GM12878 (cell line): ENCODE measurements around the gene MAD1L1. TPM values are rescaled to one million over a fixed set of nuclear protein-coding genes. Genes with fewer than 3 reads are reported as not detected.

Experiments used
- ATAC-seq: fragments of 200-7000 bp; cut with Tn5 transposase; 3 replicates; pipeline ENCODE4 v1.9.1; 2020; ENCODE audit warnings: mild to moderate bottlenecking, moderate library complexity
- BruUV-seq: library from RNA; stranded (reverse); fragments of 400-500 nt; replicated peaks from 2 replicates; lab custom pipeline; 2021; lab: Mats Ljungman, UMichigan
- CTCF ChIA-PET: fragments of 300-600 bp; sonication (Branson Sonifier 250); formaldehyde crosslinking; extraction: SDS; loops from one replicate; lab custom pipeline; 2021; ENCODE audit warnings: inconsistent platforms; lab: Yijun Ruan, JAX
- POLR2A ChIA-PET: fragments of 350-600 bp; formaldehyde crosslinking; extraction: SDS; loops from one replicate; lab custom pipeline; 2021; ENCODE audit warnings: inconsistent platforms; lab: Charles Lee
- RAD21 ChIA-PET: fragments of 300-600 bp; sonication (Branson Sonifier 250); formaldehyde crosslinking; loops from one replicate; lab custom pipeline; 2023; ENCODE audit warnings: antibody characterized with exemption; ENCODE audit not compliant: unreplicated experiment; lab: Charles Lee
- SMC1A ChIA-PET: fragments of 300-600 bp; sonication (Branson Sonifier 250); formaldehyde crosslinking; loops from one replicate; lab custom pipeline; 2023; ENCODE audit not compliant: unreplicated experiment, uncharacterized antibody; lab: Charles Lee
- DNase-seq: peaks from one replicate; pipeline ENCODE4 v3.0.0-alpha.2; 2011; ENCODE audit warnings: low read depth, low spot score
- FAIRE-seq: peaks from 3 replicates; lab custom pipeline; 2011; peaks lifted over from hg19 to GRCh38; lab: Jason Lieb, UNC
- H2AFZ ChIP-seq: 2 replicates; pipeline ENCODE4 v1.6.0; 2011; ENCODE audit warnings: low read depth, low read length, control low read depth; ENCODE audit not compliant: control insufficient read depth
- H3K27ac ChIP-seq: 2 replicates; pipeline ENCODE4 v1.5.1; 2011; ENCODE audit warnings: control low read depth; ENCODE audit not compliant: control insufficient read depth, insufficient read depth
- H3K27me3 ChIP-seq, 2 experiments: replicated peaks in 1 of 2; 2 replicates each; pipeline versions ENCODE4 v1.6.0 to v1.6.1; 2011; ENCODE audit warnings: low read length in 1 of 2; ENCODE audit not compliant: control insufficient read depth in 2 of 2, insufficient read depth in 2 of 2
- H3K36me3 ChIP-seq, 2 experiments: 2 replicates each; pipeline ENCODE4 v1.5.1; 2011; ENCODE audit warnings: low read length in 1 of 2; ENCODE audit not compliant: control insufficient read depth in 2 of 2, insufficient read depth in 2 of 2
- H3K4me1 ChIP-seq: 2 replicates; pipeline ENCODE4 v1.6.1; 2011; ENCODE audit warnings: mild to moderate bottlenecking, low read length, moderate library complexity, mixed read lengths; ENCODE audit not compliant: control insufficient read depth, insufficient read depth
- H3K4me2 ChIP-seq: 2 replicates; pipeline ENCODE4 v1.6.0; 2011; ENCODE audit warnings: control low read depth; ENCODE audit not compliant: control insufficient read depth, insufficient read depth
- H3K4me3 ChIP-seq: fragments of 200-600 bp; sonication (generic); 2 replicates; pipeline ENCODE4 v1.5.1; 2016
- H3K79me2 ChIP-seq: 2 replicates; pipeline ENCODE4 v1.6.0; 2011; ENCODE audit warnings: low read length; ENCODE audit not compliant: control insufficient read depth, insufficient read depth
- H3K9ac ChIP-seq: 2 replicates; pipeline ENCODE4 v1.8.0; 2011; ENCODE audit warnings: low read length, control low read depth, mixed read lengths; ENCODE audit not compliant: control insufficient read depth, insufficient read depth
- H3K9me3 ChIP-seq: replicated peaks from 3 replicates; pipeline ENCODE4 v1.5.1; 2011; ENCODE audit warnings: mild to moderate bottlenecking, low read length; ENCODE audit not compliant: control insufficient read depth, insufficient read depth
- H4K20me1 ChIP-seq: 2 replicates; pipeline ENCODE4 v1.6.0; 2011; ENCODE audit not compliant: control insufficient read depth, insufficient read depth
- ATF7 ChIP-seq: fragments of 450-650 bp; IDR thresholded peaks from 2 replicates; pipeline ENCODE4 v1.6.1; 2016; ENCODE audit warnings: low read depth, mild to moderate bottlenecking
- CEBPB ChIP-seq, 2 experiments: fragments of 150-350 bp in 1 of 2; IDR thresholded peaks; 2 replicates each; pipeline ENCODE4 v1.6.1; 2012 to 2014; ENCODE audit warnings: low read depth in 2 of 2, low read length in 2 of 2, borderline replicate concordance in 1 of 2, inconsistent platforms in 1 of 2
- DPF2 ChIP-seq: fragments of 450-650 bp; IDR thresholded peaks from 2 replicates; pipeline ENCODE4 v1.6.1; 2017; ENCODE audit warnings: mild to moderate bottlenecking
- EGR1 ChIP-seq, 2 experiments: IDR thresholded peaks; 1 replicate in 1 of 2; 2 replicates in 1 of 2; pipeline ENCODE4 v1.6.1; 2011 to 2012; ENCODE audit warnings: low read depth in 2 of 2, low read length in 2 of 2, borderline replicate concordance in 1 of 2, mild to moderate bottlenecking in 1 of 2, moderate library complexity in 1 of 2
- FOXM1 ChIP-seq: IDR thresholded peaks from 2 replicates; pipeline ENCODE4 v1.6.1; 2012; ENCODE audit warnings: low read depth, mild to moderate bottlenecking, inconsistent platforms, low read length, moderate library complexity
- GATAD2B ChIP-seq: fragments of 450-650 bp; conservative IDR thresholded peaks from 2 replicates; pipeline ENCODE4 v1.6.1; 2017; ENCODE audit warnings: low read depth, mild to moderate bottlenecking, moderate library complexity
- IKZF1 ChIP-seq: fragments of 450-650 bp; conservative IDR thresholded peaks from 2 replicates; pipeline ENCODE4 v1.6.1; 2017; ENCODE audit warnings: antibody characterized with exemption, mild to moderate bottlenecking
- RCOR1 ChIP-seq: conservative IDR thresholded peaks from 2 replicates; pipeline ENCODE4 v1.6.1; 2012; ENCODE audit warnings: low read depth, low read length, improper control_type of control experiment
- SMARCA5 ChIP-seq: fragments of 450-650 bp; IDR thresholded peaks from 2 replicates; pipeline ENCODE4 v1.6.1; 2017; ENCODE audit warnings: mild to moderate bottlenecking
- SUPT20H ChIP-seq: IDR thresholded peaks from 2 replicates; pipeline ENCODE4 v1.6.1; 2011; ENCODE audit warnings: low read depth, mild to moderate bottlenecking, low read length, moderate library complexity, borderline replicate concordance; ENCODE audit not compliant: control insufficient read depth
- WGBS: methylation state at CpG from one replicate; pipeline ENCODE4 v1.1.6; 2016; ENCODE audit warnings: low lambda C conversion rate; ENCODE audit not compliant: insufficient replicate concordance, insufficient coverage; ENCODE audit errors: missing lambda C conversion rate; 5-methylcytosine and 5-hydroxymethylcytosine counted together
- in situ Hi-C: fragments of 300-500 bp; cut with MboI; formaldehyde crosslinking; loops from 9 replicates; pipeline ENCODE4 v1.14.3; 2018; ENCODE audit warnings: mixed read lengths
- intact Hi-C: fragments of 100-400 bp; cut with micrococcal nuclease; formaldehyde crosslinking; loops from one replicate; pipeline ENCODE4 v1.14.2; 2022; ENCODE audit not compliant: unreplicated experiment
- polyA plus RNA-seq, 11 experiments: library from polyadenylated mRNA; depleted of rRNA in 4 of 11; unstranded in 6 of 11; stranded (reverse) in 5 of 11; fragments of >200 nt; fragmentation: Nextera tagmentation in 4 of 11; fragmentation: Illumina TruSeq in 1 of 11; extraction: Ambion mirVana in 4 of 11; extraction: Trizol in 1 of 11; gene quantifications; 1 replicate in 1 of 11; 2 replicates in 10 of 11; pipeline versions ENCODE4 v1.2.1 to v1.2.3, GENCODE V29; 2011 to 2016; ENCODE audit warnings: inconsistent platforms in 2 of 11, missing spikeins in 2 of 11, low read depth in 1 of 11
- total RNA-seq, 4 experiments: library from RNA; depleted of rRNA in 3 of 4; stranded (reverse); fragments of >200 nt in 3 of 4; fragmentation: Illumina TruSeq in 1 of 4; extraction: Trizol in 1 of 4; gene quantifications; 2 replicates each; pipeline versions ENCODE4 v1.2.1 to v1.2.3, GENCODE V29; 2013 to 2021
- TF ChIP-seq, protein P1 (sequence below): fragments of 450-650 bp; formaldehyde crosslinking; IDR thresholded peaks from 2 replicates; pipeline ENCODE4 v1.4.0; 2020; ENCODE audit warnings: mild to moderate bottlenecking, moderate library complexity

The MAD1L1 gene
- total and polyA plus RNA-seq, 10 of the 15 experiments (the other 5 are each of a cell fraction or from before 2014, with no cell fraction given): 2.2 to 76.8 (median 38.3) TPM

DNA sequence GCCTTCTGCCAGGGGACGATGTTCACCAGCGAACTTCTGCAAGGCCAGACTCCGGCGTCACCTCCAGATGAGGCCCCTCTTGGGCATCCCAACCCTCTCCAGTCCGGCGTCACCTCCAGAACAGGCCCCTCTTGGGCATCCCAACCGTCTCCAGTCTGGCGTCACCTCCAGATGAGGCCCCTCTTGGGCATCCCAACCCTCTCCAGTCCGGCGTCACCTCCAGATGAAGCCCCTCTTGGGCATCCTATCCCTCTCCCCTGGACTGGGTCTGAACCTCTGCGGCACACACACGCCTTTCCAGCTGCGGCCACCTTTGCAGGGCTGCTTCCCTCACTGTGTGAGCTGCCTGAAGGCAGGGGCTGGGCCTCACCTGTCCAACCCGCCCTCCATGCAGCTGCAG lies 321.2 kb downstream of the MAD1L1 start:
- POLR2A ChIA-PET: no interaction called here
- no TSS peak for BruUV-seq
- H2AFZ ChIP-seq: no peak overlapping the region
- H3K4me2 ChIP-seq: no peak overlapping the region
- H3K79me2 ChIP-seq: no peaks in the 10 kb centered on the region
- 91% methylated on average over 14 of the region's 14 CpGs for WGBS
- no peak for ATAC-seq
- CTCF ChIA-PET: no interaction called here
- no peak for FAIRE-seq
- no peaks in the 10 kb centered on the region for H3K27me3 ChIP-seq
- TF ChIP-seq CEBPB (IDR thresholded peaks at IDR 0.05; ENCODE audit: borderline replicate concordance in 1 of 2, low read depth in 2 of 2, low read length in 2 of 2): no peak
- TF ChIP-seq, protein P1, sequence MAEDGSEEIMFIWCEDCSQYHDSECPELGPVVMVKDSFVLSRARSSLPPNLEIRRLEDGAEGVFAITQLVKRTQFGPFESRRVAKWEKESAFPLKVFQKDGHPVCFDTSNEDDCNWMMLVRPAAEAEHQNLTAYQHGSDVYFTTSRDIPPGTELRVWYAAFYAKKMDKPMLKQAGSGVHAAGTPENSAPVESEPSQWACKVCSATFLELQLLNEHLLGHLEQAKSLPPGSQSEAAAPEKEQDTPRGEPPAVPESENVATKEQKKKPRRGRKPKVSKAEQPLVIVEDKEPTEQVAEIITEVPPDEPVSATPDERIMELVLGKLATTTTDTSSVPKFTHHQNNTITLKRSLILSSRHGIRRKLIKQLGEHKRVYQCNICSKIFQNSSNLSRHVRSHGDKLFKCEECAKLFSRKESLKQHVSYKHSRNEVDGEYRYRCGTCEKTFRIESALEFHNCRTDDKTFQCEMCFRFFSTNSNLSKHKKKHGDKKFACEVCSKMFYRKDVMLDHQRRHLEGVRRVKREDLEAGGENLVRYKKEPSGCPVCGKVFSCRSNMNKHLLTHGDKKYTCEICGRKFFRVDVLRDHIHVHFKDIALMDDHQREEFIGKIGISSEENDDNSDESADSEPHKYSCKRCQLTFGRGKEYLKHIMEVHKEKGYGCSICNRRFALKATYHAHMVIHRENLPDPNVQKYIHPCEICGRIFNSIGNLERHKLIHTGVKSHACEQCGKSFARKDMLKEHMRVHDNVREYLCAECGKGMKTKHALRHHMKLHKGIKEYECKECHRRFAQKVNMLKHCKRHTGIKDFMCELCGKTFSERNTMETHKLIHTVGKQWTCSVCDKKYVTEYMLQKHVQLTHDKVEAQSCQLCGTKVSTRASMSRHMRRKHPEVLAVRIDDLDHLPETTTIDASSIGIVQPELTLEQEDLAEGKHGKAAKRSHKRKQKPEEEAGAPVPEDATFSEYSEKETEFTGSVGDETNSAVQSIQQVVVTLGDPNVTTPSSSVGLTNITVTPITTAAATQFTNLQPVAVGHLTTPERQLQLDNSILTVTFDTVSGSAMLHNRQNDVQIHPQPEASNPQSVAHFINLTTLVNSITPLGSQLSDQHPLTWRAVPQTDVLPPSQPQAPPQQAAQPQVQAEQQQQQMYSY (CRISPR knock-in tag): no peak
- H3K36me3 ChIP-seq: peaks cover 0 to 3% of the 10 kb centered on the region in 2 experiments; a peak in 3 of 4 replicates
- H3K9me3 ChIP-seq: no peaks in the 10 kb centered on the region
- H3K4me1 ChIP-seq: no peaks in the 10 kb centered on the region
- no peaks in the 10 kb centered on the region for H4K20me1 ChIP-seq
- DNase-seq: no peak
- SMC1A ChIA-PET: no interaction called here
- intact Hi-C loops (no loop called here), in situ Hi-C loops (no loop called here)
- no peak overlapping the region for H3K27ac ChIP-seq
- RAD21 ChIA-PET: no interaction called here
- H3K4me3 ChIP-seq: no peak overlapping the region
- no peak overlapping the region for H3K9ac ChIP-seq

DNA sequence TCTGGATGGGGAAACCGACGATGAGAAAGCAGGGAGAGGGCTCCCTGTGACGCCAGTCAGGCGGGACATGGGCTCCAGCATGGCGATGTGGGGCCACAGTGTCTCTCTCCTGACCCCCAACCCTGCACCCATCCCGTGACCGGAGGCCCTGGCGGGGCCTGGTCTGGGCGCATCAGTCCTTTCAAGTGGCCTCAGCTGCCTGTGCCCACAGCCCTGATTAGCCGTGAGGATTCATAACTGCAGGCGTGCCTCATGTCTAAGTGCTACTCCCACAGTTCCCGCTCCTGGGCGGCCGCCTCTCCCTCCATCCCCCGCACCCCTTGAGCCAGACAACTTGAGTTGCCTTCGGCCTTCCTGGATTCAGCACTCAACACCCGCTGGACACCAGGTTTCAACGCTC lies 321.9 kb downstream of the MAD1L1 start:
- ChIA-PET SMC1A (no interaction called here), RAD21 (no interaction called here), CTCF (no interaction called here), POLR2A (no interaction called here)
- Histone ChIP-seq H3K79me2 (no peaks in the 10 kb centered on the region), H3K4me2 (no peak overlapping the region), H3K27ac (no peak overlapping the region), H4K20me1 (no peaks in the 10 kb centered on the region), H3K36me3 (peaks cover 0 to 3% of the 10 kb centered on the region in 2 experiments; a peak in 3 of 4 replicates), H2AFZ (no peak overlapping the region), H3K4me3 (no peak overlapping the region), H3K27me3 (no peaks in the 10 kb centered on the region), H3K9ac (no peak overlapping the region), H3K4me1 (no peaks in the 10 kb centered on the region), H3K9me3 (no peaks in the 10 kb centered on the region)
- BruUV-seq: no TSS peak
- intact Hi-C loops (no loop called here), in situ Hi-C loops (no loop called here)
- DNase-seq (no peak), FAIRE-seq (no peak), ATAC-seq (no peak)
- 92% methylated on average over 13 of the region's 18 CpGs for WGBS
- TF ChIP-seq ATF7: no peak
- TF ChIP-seq GATAD2B: no peak
- no peak for TF ChIP-seq FOXM1
- TF ChIP-seq IKZF1: no peak
- TF ChIP-seq SUPT20H: no peak
- TF ChIP-seq EGR1 (IDR thresholded peaks at IDR 0.05; ENCODE audit: borderline replicate concordance in 1 of 2, low read depth in 2 of 2, low read length in 2 of 2): no peak
- TF ChIP-seq RCOR1: no peak
- TF ChIP-seq DPF2: no peak
- no peak for TF ChIP-seq SMARCA5
